GM23248 (cell line): ENCODE measurements around the gene SEPSECS.

Experiments
- EZH2 ChIP-seq: fragments of 200-600 bp; sonication (generic); IDR thresholded peaks from 2 replicates; pipeline ENCODE4 v1.6.1; 2018; ENCODE audit warnings: antibody characterized with exemption, mild to moderate bottlenecking; ENCODE audit not compliant: insufficient read depth, poor library complexity, severe bottlenecking
- EZH2phosphoT487 ChIP-seq: fragments of 200-600 bp; sonication (generic); IDR thresholded peaks from 2 replicates; pipeline ENCODE4 v1.6.1; 2018; ENCODE audit warnings: antibody characterized with exemption, moderate library complexity, mild to moderate bottlenecking, low read depth; ENCODE audit not compliant: insufficient read depth

- TF ChIP-seq EZH2 (no peak), EZH2phosphoT487 (no peak)
Observed at GRCh38 chr4:25174674-25175073, 14.4 kb upstream of the SEPSECS start.
